ENCODE results near the gene HADHA. TPM values are rescaled to one million over a fixed set of nuclear protein-coding genes. Genes with fewer than 3 reads are reported as not detected.
A peak's percentile ranks its signal among the peaks of the same experiment; 100 is the strongest.

The HADHA gene
- total RNA-seq, 1 donor from 2014 or later: 162 TPM

- no peaks in the 10 kb centered on the region for H3K4me1 Mint-ChIP-seq (ENCODE audit: unreplicated experiment)
- peaks cover 35% of the 10 kb centered on the region for H3K36me3 Mint-ChIP-seq (ENCODE audit: low read depth, unreplicated experiment)
- no peak for TF ChIP-seq CTCF (IDR thresholded peaks at IDR 0.05; ENCODE audit: unreplicated experiment)
- no peak overlapping the region for H3K4me3 Mint-ChIP-seq (ENCODE audit: unreplicated experiment)
- no peak overlapping the region for H3K27ac Mint-ChIP-seq (ENCODE audit: unreplicated experiment)
- H3K27me3 Mint-ChIP-seq (ENCODE audit: unreplicated experiment): peaks cover 3% of the 10 kb centered on the region
- no peak for DNase-seq (ENCODE audit: low spot score)
- H3K9me3 Mint-ChIP-seq (ENCODE audit: unreplicated experiment): no peaks in the 10 kb centered on the region
These were observed 49.1 kb downstream of the HADHA start for GRCh38 chr2:26195040-26195984.

GRCh38 chr2:26193578-26194231, 50.7 kb downstream of the HADHA start:
- Mint-ChIP-seq H3K4me3 (ENCODE audit: unreplicated experiment) (peak overlapping the region; percentile 31), H3K4me1 (ENCODE audit: unreplicated experiment) (no peaks in the 10 kb centered on the region), H3K27ac (ENCODE audit: unreplicated experiment) (no peak overlapping the region), H3K36me3 (ENCODE audit: low read depth, unreplicated experiment) (peaks cover 43% of the 10 kb centered on the region), H3K27me3 (ENCODE audit: unreplicated experiment) (peaks cover 8% of the 10 kb centered on the region), H3K9me3 (ENCODE audit: unreplicated experiment) (no peaks in the 10 kb centered on the region)
- no peak for DNase-seq (ENCODE audit: low spot score)
- no peak for TF ChIP-seq CTCF (IDR thresholded peaks at IDR 0.05; ENCODE audit: unreplicated experiment)

- H3K27ac Mint-ChIP-seq (ENCODE audit: unreplicated experiment): no peak overlapping the region
- no peak for DNase-seq (ENCODE audit: low spot score)
These were observed 52.9 kb downstream of the HADHA start for GRCh38 chr2:26191316-26192159.

GRCh38 chr2:26190369-26190768, 54.1 kb downstream of the HADHA start:
- H3K27ac Mint-ChIP-seq (ENCODE audit: unreplicated experiment): no peak overlapping the region
- peaks cover 14% of the 10 kb centered on the region for H3K27me3 Mint-ChIP-seq (ENCODE audit: unreplicated experiment)
- peaks cover 6% of the 10 kb centered on the region for H3K4me1 Mint-ChIP-seq (ENCODE audit: unreplicated experiment)
- no peak for DNase-seq (ENCODE audit: low spot score)
- peaks cover 26% of the 10 kb centered on the region for H3K36me3 Mint-ChIP-seq (ENCODE audit: low read depth, unreplicated experiment)
- no peak for TF ChIP-seq CTCF (IDR thresholded peaks at IDR 0.05; ENCODE audit: unreplicated experiment)
- H3K9me3 Mint-ChIP-seq (ENCODE audit: unreplicated experiment): no peaks in the 10 kb centered on the region
- H3K4me3 Mint-ChIP-seq (ENCODE audit: unreplicated experiment): no peak overlapping the region

More at GRCh38 chr2:26191316-26192159, 52.9 kb downstream of the HADHA start:
- Mint-ChIP-seq H3K9me3 (ENCODE audit: unreplicated experiment) (no peaks in the 10 kb centered on the region), H3K4me3 (ENCODE audit: unreplicated experiment) (no peak overlapping the region), H3K4me1 (ENCODE audit: unreplicated experiment) (no peaks in the 10 kb centered on the region), H3K27me3 (ENCODE audit: unreplicated experiment) (peaks cover 8% of the 10 kb centered on the region), H3K36me3 (ENCODE audit: low read depth, unreplicated experiment) (peaks cover 26% of the 10 kb centered on the region)
- TF ChIP-seq CTCF (IDR thresholded peaks at IDR 0.05; ENCODE audit: unreplicated experiment): no peak

Measured in endothelial cell (in vitro differentiated cells).